Astrocyte (in vitro differentiated cells and primary cell): ENCODE results near the gene ZCRB1. TPM values are rescaled to one million over a fixed set of nuclear protein-coding genes. Genes with fewer than 3 reads are reported as not detected.

ENCODE experiments used
- DNase-seq: peaks from one replicate; pipeline ENCODE4 v3.0.0-alpha.2; 2010; ENCODE audit warnings: low read depth
- FAIRE-seq: peaks from 2 replicates; lab custom pipeline; 2011; peaks lifted over from hg19 to GRCh38; lab: Jason Lieb, UNC
- H2AFZ ChIP-seq: 2 replicates; pipeline ENCODE4 v1.6.0; 2012; ENCODE audit warnings: low read depth, low read length, inconsistent platforms
- H3K27ac ChIP-seq: 2 replicates; pipeline ENCODE4 v1.5.1; 2011; ENCODE audit warnings: low read depth, low read length, inconsistent platforms
- H3K27me3 ChIP-seq: 2 replicates; pipeline ENCODE4 v1.6.0; 2011; ENCODE audit warnings: low read length, inconsistent platforms; ENCODE audit not compliant: insufficient read depth
- H3K36me3 ChIP-seq: 2 replicates; pipeline ENCODE4 v1.5.1; 2011; ENCODE audit warnings: low read length, inconsistent platforms; ENCODE audit not compliant: insufficient read depth
- H3K4me1 ChIP-seq: 2 replicates; pipeline ENCODE4 v1.5.1; 2011; ENCODE audit warnings: low read length, inconsistent platforms; ENCODE audit not compliant: insufficient read depth
- H3K4me2 ChIP-seq: 2 replicates; pipeline ENCODE4 v1.6.0; 2012; ENCODE audit warnings: low read length, inconsistent platforms
- H3K4me3 ChIP-seq: 2 replicates; pipeline ENCODE4 v1.5.1; 2011; ENCODE audit warnings: low read depth, mild to moderate bottlenecking, low read length, inconsistent platforms; ENCODE audit not compliant: insufficient read depth
- H3K79me2 ChIP-seq: 2 replicates; pipeline ENCODE4 v1.6.0; 2012; ENCODE audit warnings: mild to moderate bottlenecking, low read length, inconsistent platforms; ENCODE audit not compliant: insufficient read depth
- H3K9ac ChIP-seq: 2 replicates; pipeline ENCODE4 v1.6.0; 2012; ENCODE audit warnings: mild to moderate bottlenecking, low read length, inconsistent platforms
- H3K9me3 ChIP-seq: 2 replicates; pipeline ENCODE4 v1.5.1; 2012; ENCODE audit warnings: low read depth, mild to moderate bottlenecking, low read length, inconsistent platforms; ENCODE audit not compliant: insufficient read depth
- H4K20me1 ChIP-seq: 2 replicates; pipeline ENCODE4 v1.6.0; 2012; ENCODE audit warnings: low read length, inconsistent platforms; ENCODE audit not compliant: insufficient read depth
- H3K27ac Mint-ChIP-seq: one replicate; pipeline ENCODE4 v1.8.0; 2021; ENCODE audit warnings: mild to moderate bottlenecking, mixed read lengths; ENCODE audit not compliant: unreplicated experiment
- H3K27me3 Mint-ChIP-seq: one replicate; pipeline ENCODE4 v1.8.0; 2021; ENCODE audit warnings: low read depth, mixed read lengths; ENCODE audit not compliant: unreplicated experiment
- H3K36me3 Mint-ChIP-seq: one replicate; pipeline ENCODE4 v1.8.0; 2021; ENCODE audit warnings: low read depth, mixed read lengths; ENCODE audit not compliant: unreplicated experiment
- H3K4me1 Mint-ChIP-seq: one replicate; pipeline ENCODE4 v1.8.0; 2021; ENCODE audit warnings: low read depth, mixed read lengths; ENCODE audit not compliant: unreplicated experiment
- H3K4me3 Mint-ChIP-seq: one replicate; pipeline ENCODE4 v1.8.0; 2021; ENCODE audit warnings: mild to moderate bottlenecking, moderate library complexity, mixed read lengths; ENCODE audit not compliant: unreplicated experiment
- H3K9me3 Mint-ChIP-seq: one replicate; pipeline ENCODE4 v1.8.0; 2021; ENCODE audit warnings: mild to moderate bottlenecking, mixed read lengths; ENCODE audit not compliant: unreplicated experiment
- EZH2 ChIP-seq: IDR thresholded peaks from 2 replicates; pipeline ENCODE4 v1.6.1; 2012; ENCODE audit warnings: mild to moderate bottlenecking, low read length, inconsistent platforms; ENCODE audit not compliant: insufficient read depth
- microRNA-seq: library from miRNA; unstranded; fragments of <30 nt; microRNA quantifications from one replicate; pipeline ENCODE4 v1.2.0, GENCODE V29; 2020
- total RNA-seq: library from RNA; stranded (reverse); gene quantifications from 2 replicates; pipeline ENCODE4 v1.2.1, GENCODE V29; 2021
- TF ChIP-seq, protein P1 (sequence below): IDR thresholded peaks from 2 replicates; pipeline ENCODE4 v1.5.1; 2011; ENCODE audit warnings: low read depth, mild to moderate bottlenecking, inconsistent platforms, low read length, moderate library complexity; ENCODE audit not compliant: insufficient read depth

The ZCRB1 gene
- total RNA-seq, 1 donor from 2014 or later: 45.8 TPM

DNA sequence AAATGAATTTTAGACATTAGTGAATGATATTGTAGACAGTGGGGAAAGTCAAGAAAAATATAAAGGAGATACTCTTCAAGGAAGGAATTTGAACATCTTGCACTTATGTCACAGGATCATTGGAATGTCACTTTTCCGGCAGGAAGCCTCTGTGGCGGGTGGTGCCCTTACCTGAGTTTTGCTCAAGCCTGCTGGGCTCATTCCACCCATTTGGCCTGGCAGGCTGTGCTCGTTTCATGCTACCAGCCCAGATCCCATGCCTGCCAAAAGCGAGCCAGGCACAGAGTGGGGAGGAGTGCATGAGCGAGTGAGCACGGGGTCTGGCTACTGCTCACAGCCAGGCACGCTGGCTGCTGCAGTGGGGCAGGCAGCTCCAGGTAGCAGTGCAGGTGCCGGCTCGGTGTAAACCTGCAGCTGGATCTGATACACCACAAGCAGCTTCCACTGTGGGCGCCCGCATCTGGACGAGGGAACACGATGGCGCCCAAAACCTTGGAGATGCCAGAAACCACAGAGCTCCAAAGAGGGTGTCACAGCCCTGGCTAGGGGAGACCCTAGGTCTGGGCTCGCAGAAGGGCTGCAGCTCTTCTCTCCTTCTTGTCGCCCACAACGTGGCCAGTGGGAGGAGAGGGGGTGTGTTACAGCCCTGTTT, 59.2 kb downstream of the ZCRB1 start:
- no peak overlapping the region for H3K27ac Mint-ChIP-seq
- no peak for DNase-seq

GRCh38 chr12:42262271-42262670, 63.6 kb downstream of the ZCRB1 start:
- H3K4me1 ChIP-seq: no peaks in the 10 kb centered on the region
- H3K4me1 Mint-ChIP-seq: no peaks in the 10 kb centered on the region
- DNase-seq (no peak), FAIRE-seq (no peak)
- H3K27ac Mint-ChIP-seq: no peak overlapping the region
- no peaks in the 10 kb centered on the region for H3K9me3 Mint-ChIP-seq
- no peak overlapping the region for H2AFZ ChIP-seq
- H3K4me3 Mint-ChIP-seq: no peak overlapping the region
- H3K79me2 ChIP-seq: no peaks in the 10 kb centered on the region
- TF ChIP-seq, protein P1, sequence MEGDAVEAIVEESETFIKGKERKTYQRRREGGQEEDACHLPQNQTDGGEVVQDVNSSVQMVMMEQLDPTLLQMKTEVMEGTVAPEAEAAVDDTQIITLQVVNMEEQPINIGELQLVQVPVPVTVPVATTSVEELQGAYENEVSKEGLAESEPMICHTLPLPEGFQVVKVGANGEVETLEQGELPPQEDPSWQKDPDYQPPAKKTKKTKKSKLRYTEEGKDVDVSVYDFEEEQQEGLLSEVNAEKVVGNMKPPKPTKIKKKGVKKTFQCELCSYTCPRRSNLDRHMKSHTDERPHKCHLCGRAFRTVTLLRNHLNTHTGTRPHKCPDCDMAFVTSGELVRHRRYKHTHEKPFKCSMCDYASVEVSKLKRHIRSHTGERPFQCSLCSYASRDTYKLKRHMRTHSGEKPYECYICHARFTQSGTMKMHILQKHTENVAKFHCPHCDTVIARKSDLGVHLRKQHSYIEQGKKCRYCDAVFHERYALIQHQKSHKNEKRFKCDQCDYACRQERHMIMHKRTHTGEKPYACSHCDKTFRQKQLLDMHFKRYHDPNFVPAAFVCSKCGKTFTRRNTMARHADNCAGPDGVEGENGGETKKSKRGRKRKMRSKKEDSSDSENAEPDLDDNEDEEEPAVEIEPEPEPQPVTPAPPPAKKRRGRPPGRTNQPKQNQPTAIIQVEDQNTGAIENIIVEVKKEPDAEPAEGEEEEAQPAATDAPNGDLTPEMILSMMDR: no peak
- TF ChIP-seq EZH2: no peak
- H3K4me2 ChIP-seq: no peak overlapping the region
- H3K27me3 Mint-ChIP-seq: no peaks in the 10 kb centered on the region
- H3K4me3 ChIP-seq: no peak overlapping the region
- no peaks in the 10 kb centered on the region for H3K27me3 ChIP-seq
- no peak overlapping the region for H3K9ac ChIP-seq
- no peaks in the 10 kb centered on the region for H3K9me3 ChIP-seq
- H3K27ac ChIP-seq: no peak overlapping the region
- no peaks in the 10 kb centered on the region for H3K36me3 ChIP-seq
- no peaks in the 10 kb centered on the region for H4K20me1 ChIP-seq
- peaks cover under 1% of the 10 kb centered on the region for H3K36me3 Mint-ChIP-seq

More for the DNA sequence above, 59.2 kb downstream of the ZCRB1 start:
- Mint-ChIP-seq H3K36me3 (no peaks in the 10 kb centered on the region), H3K4me3 (no peak overlapping the region), H3K9me3 (no peaks in the 10 kb centered on the region), H3K4me1 (no peaks in the 10 kb centered on the region), H3K27me3 (peaks cover 2% of the 10 kb centered on the region)
- H3K27me3 ChIP-seq: no peaks in the 10 kb centered on the region
- H2AFZ ChIP-seq: no peak overlapping the region
- H3K27ac ChIP-seq: no peak overlapping the region
- H3K9me3 ChIP-seq: no peaks in the 10 kb centered on the region
- H3K79me2 ChIP-seq: no peaks in the 10 kb centered on the region
- no peaks in the 10 kb centered on the region for H3K36me3 ChIP-seq
- H3K4me3 ChIP-seq: no peak overlapping the region
- FAIRE-seq: no peak
- TF ChIP-seq EZH2: no peak
- TF ChIP-seq, protein P1: no peak
- no peak overlapping the region for H3K9ac ChIP-seq
- H4K20me1 ChIP-seq: no peaks in the 10 kb centered on the region
- H3K4me1 ChIP-seq: no peaks in the 10 kb centered on the region
- no peak overlapping the region for H3K4me2 ChIP-seq

Small RNAs within 50 kb of the gene (microRNA-seq; reads per million reads assigned to microRNA genes)
- gene MIR7851: 1.1 reads per million

Other genes with a start within 250 kb of the ZCRB1 start
- gene GXYLT1, start 181.2 kb downstream of the ZCRB1 start, total RNA-seq: 21.4 and 23.1 TPM in 2 replicates
- gene YAF2, start 87.8 kb downstream of the ZCRB1 start, total RNA-seq: 28.6 and 29.3 TPM in 2 replicates
- gene PPHLN1, start 73 bp upstream of the ZCRB1 start, total RNA-seq: 56.9 and 65.3 TPM in 2 replicates